ENCODE results near the gene PTBP1.
A peak's percentile ranks its signal among the peaks of the same experiment; 100 is the strongest.

PTBP1 gene

DNA sequence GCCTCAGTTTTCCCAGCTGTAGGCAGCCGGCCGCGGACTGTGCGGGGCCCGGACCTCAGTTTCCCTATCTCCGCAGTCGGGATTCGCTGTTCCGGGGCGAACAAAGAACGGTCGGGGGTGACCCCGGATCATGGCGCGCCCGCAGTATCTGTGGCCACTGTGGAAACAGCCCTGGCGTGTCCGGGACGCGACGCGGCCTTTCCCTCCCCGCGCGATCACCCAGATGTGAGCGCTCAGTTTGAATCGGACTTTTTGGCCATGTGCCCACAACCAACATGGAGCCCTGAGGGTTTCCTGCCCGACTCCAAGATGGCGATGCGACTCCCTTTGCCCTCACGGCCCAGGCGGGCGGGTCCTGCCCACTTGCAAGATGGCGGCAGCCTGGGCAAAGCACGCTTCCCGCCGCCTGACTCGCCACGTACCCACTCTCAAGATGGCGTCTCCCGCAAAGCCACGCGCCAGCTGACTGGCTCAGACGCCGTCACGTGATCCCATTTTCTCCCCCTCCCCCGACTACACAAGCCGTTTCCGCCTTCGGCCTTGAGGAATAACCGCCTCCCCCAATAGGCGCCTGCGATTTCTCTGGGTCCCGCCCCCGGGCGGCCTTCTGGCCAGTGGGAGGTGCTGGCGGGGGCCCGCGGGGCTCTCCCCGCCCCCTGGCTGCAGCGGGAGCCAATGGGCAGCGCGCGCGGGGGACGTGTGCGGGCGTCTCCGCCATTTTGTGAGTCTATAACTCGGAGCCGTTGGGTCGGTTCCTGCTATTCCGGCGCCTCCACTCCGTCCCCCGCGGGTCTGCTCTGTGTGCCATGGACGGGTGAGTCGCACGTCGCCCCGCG is at the start of gene PTBP1:
Gene PTBP1 (plus strand): TSS at position 761 of the 836 bp plus-strand sequence. CDS start 46 bp downstream, at position 807.
- DNase-seq = peak; percentile 99

DNA sequence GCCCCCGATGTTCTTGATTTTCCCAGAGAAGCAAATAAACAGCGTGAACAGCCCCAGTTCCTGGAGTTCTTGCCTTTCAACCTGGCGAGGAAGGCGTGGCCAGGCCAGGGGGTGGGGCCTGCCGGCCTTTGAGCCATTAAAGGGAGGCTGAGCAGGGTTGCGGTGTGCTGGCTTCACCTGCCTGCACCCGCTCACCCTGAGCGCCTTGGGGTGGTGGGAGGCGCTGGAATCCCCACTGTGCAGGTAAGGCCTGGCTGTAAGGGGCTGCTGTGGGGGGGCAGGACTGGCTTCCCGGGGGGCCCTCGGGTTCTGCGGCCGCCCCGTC is 49.0 kb upstream of the PTBP1 start:
- no peak for DNase-seq

DNA sequence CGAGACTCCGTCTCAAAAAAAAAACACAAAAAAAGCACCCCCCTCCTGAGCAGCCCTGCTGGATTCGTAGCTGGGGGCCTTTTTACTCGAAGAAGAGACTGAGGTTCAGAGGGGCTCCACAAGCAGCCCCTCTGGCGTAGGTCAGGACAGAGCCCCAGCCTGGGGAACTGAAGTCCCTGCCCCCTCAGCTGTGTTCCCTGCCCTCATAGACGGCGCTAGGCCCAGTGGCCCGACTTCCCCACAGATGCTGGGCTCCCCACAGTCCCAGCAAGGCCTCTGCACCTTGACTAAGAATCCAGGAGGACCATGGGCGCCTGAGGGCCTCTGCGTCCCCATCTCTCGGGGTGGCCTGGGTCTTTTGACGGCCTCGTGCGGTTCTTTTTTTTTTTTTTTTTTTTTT is 47.4 kb upstream of the PTBP1 start:
- DNase-seq = no peak

DNA sequence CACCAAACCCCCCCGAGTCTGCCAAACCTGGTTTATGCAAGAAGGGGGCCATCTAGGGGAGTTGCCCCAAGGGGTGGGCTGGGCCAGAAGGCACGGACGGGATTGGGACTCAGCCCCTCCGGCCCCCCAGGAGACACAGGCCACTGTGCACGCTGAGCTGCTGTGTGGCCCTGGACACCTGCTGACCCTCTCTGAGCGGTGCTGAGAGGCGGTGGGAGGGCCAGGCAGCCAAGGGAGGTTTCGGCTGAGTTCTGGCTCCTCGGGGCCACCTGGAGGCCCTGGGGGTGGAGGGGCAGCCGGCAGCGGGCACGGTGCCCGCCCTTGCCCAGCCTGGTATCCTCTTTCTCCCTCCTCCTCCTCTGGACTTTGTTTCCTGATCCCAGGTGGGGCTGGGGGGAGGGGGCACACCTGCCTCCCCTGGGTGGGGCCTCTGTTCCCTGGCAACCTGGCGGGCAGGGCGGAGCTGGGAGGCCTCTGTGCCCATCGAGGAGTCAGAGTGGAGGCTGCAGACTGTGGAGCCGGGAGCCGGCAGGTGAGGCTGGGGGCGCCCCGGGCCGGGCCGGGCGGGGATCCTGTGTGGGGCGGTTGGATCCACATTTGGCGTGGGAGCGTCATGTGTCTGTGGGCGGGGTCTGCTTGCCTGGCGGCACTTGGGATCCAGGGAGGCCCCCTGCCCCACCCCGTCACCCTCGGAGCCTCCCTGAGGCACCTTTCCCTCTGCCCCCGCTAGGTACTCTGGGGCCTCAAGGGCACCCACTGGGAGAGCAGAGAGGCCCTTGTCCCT is 46.4 kb upstream of the PTBP1 start, which contains the start of gene MISP:
Gene MISP (plus strand): TSS at position 473 of the 784 bp plus-strand sequence. CDS start 5,835 bp downstream, outside the sequence.
- DNase-seq = no peak

DNA sequence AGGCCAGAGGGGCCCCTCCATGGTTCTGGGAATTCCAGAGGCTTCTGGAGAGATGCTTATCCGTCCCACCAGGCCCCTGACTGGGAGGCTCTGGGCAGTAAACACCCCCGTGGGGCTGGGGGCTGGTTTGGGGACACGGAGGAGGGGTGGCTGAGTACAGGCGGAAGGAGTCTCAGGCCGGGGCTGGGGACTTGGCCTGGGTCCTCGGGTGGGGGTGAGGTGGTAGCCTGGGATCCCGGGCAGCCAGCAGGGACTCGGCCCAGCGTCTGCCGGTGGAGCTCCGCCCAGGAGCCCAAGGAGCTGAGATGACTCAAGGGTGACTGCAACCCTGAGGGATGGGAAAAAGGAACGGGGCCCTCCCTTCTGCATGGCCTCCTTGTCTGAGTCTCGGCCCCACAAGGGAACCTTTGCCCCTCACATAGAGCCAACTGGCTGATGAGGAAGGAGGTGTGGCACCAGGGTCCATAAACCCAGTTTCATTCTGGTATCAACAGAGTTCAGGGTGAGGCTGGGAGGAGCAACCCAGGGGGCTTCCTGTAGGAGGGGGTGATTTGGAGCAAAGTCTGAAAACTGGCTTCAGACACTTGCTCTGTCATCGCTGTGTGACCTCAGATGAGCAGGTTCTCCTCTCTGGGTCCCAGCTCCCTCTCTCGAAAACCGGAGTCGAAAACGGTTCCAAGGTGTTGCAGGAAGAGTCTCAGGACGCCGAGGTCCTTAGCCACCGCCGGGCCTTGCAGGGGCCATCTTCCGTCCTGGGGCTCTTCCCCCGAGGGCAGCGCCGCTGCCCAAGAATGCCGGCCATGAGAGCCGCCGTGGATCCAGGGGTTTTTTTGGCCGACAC is 45.5 kb upstream of the PTBP1 start:
- no peak for DNase-seq

DNA sequence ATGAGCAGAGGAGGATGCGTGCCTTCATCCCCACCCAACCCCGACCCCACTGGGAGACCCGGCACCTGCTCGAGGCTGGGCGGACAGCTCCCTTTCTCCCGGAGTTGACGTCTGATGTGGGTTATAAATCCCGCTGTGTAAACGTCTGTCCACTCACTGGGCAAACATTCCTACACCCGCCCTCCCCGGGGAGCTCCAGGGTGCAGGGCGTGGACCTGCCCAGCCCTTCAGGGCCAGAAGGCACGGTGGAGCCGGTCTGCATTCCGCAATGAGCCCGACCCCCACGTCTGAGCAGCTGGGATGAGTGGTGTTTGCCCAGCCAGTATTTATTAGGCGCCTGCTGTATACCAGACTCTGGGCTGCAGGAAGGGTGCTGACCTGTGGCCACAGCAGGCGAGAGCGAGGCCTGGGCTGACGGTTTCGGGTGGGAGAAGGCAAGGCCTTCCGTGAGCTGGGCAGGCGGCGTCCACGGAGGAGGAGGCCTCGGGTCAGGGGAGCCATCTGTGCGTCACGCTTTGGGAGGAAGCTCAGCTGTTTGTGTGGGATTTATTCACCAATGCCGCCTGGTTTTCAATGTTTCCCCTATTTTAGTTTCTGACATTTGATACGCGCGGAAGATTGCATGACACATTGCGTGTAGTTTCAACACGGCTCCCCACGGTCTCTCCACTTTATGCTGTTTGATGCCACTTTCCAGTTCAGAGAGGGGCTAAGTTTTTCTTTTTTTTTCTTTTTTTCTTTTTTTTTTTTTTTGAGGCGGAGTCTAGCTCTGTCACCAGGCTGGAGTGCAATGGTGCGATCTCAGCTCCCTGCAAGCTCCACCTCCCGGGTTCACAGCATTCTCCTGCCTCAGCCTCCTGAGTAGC is 44.4 kb upstream of the PTBP1 start:
- DNase-seq = no peak

DNA sequence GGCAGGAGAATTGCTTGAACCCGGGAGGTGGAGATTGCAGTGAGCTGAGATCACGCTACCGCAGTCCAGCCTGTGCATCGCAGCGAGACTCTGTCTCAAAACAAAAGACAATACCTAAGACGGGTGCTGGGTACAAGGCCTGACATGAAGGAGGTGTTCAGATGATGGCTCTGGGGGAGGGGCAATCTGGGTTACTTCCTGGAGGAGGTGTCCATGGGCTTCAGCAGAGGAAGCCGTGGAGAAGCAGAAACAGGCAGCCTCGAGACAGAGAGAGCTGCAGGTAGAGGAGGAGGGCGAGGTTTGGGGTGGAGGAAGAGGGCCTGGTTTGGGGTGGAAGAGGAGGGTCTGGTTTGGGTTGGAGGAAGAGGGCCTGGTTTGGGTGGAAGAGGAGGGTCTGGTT is 42.7 kb upstream of the PTBP1 start:
- DNase-seq = no peak

DNA sequence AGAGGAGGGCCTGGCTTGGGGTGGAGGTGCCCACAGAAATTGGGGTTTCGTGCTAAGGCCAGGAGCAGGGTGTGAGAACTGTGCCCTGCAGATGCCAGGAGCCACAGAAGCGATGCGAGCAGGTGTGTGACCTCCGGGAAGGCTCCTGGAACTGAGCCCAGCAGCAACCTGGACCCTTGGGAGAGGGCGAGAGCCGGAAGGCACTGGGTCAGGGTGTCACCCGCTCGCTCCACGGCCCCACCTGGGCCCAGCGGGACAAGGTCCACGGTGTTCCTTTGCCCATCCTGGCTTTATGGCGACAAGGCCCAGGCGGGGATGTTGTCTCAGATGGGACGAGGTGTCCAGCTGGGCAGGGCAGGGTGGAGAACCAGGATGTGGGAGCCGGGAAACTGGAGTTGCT is 42.2 kb upstream of the PTBP1 start:
- no peak for DNase-seq

DNA sequence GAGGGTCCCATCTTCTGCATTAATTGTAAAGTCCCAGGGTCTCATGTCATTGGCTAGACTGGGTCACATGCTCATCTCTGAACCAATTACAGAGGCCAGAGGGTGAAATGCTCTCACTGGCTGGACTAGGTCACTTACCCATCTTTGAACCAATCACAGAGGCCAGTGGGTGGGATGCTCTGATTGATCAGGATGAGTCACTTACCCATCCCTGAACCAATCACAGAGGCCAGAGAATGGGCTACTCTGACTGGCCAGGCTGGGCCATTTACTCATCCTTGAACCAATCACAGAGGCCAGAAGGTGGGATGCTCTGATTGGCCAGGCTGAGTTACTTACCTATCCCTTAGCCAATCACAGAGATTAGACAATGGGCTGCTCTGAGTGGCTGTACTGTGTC is 41.0 kb upstream of the PTBP1 start:
- DNase-seq = no peak

DNA sequence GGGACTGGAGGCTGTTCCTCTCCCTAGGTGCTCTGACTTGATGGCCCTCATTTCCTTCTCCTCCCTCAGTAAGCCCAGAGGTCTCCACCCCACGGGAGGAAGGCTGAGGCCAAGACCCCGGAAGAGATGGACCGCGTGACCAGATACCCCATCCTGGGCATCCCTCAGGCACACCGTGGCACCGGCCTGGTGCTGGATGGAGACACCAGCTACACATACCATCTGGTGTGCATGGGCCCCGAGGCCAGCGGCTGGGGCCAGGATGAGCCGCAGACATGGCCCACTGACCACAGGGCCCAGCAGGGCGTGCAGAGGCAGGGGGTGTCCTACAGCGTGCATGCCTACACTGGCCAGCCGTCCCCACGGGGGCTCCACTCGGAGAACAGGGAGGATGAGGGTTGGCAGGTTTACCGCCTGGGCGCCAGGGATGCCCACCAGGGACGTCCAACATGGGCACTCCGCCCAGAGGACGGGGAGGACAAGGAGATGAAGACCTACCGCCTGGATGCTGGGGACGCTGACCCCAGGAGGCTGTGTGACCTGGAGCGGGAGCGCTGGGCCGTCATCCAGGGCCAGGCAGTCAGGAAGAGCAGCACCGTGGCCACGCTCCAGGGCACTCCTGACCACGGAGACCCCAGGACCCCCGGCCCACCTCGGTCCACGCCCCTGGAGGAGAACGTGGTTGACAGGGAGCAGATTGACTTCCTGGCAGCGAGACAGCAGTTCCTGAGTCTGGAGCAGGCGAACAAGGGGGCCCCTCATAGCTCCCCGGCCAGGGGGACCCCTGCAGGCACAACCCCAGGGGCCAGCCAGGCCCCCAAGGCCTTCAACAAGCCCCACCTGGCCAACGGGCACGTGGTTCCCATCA is 40.2 kb upstream of the PTBP1 start:
- no peak for DNase-seq

DNA sequence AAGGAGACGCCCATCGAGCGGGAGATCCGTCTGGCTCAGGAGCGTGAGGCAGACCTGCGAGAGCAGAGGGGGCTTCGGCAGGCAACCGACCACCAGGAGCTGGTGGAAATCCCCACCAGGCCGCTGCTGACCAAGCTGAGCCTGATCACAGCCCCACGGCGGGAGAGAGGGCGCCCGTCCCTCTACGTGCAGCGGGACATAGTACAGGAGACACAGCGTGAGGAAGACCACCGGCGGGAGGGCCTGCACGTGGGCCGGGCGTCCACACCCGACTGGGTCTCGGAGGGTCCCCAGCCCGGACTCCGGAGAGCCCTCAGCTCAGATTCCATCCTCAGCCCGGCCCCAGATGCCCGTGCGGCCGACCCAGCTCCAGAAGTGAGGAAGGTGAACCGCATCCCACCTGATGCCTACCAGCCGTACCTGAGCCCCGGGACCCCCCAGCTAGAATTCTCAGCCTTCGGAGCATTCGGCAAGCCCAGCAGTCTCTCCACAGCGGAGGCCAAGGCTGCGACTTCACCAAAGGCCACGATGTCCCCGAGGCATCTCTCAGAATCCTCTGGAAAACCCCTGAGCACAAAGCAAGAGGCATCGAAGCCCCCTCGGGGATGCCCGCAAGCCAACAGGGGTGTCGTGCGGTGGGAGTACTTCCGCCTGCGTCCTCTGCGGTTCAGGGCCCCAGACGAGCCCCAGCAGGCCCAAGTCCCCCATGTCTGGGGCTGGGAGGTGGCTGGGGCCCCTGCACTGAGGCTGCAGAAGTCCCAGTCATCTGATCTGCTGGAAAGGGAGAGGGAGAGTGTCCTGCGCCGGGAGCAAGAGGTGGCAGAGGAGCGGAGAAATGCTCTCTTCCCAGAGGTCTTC is 39.2 kb upstream of the PTBP1 start:
- DNase-seq = no peak

DNA sequence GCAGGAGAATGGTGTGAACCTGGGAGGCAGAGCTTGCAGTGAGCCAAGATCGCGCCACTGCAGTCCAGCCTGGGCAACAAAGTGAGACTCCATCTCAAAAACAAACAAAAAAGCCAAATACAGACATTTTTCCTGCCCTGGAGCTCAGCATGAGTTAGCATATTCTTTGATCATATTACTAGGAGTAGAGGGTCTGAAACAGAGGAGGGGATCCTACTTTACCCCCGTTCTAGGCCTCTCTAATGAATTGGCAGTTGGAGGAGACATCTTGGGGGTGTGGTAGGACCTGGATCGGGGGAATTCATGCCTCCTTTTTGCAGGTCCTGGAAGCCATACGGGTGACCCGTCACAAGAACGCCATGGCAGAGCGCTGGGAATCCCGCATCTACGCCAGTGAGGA is 34.1 kb upstream of the PTBP1 start:
- no peak for DNase-seq

DNA sequence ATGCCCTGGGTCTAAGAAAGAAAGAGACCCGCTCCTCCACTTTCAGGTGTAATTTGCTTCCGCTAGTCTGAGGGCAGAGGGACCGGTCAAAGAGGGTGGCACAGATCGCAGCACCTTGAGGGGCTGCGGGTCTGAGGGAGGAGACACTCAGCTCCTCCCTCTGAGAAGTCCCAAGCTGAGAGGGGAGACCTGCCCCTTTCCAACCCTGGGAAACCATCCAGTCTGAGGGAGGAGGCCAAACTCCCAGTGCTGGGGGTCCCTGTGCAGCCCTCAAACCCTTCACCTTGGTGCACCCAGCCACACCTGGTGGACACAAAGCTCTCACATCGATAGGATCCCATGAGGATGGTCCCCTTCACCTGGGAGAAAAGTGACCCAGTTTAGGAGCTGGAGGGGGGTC is 33.4 kb upstream of the PTBP1 start:
- DNase-seq = no peak

DNA sequence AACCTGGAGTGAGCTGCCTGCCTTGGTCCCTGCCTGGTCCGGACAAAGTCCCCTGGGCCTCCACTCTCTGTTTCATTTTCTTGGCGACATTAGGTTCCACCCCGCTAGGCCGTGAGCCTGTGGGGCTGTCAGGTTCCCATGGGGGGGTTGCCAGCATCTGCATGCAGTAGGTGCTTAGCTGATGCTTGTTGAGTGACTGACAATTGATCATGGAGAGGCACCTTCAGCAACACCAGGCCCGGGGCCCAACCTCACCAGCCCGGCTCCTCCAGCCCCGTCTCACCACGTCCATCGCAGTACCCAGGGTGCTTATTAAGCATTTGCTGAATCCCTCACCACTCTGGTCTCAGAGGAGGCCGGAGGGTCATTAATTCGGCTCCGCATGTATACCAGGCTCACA is 33.0 kb upstream of the PTBP1 start:
- DNase-seq = no peak

DNA sequence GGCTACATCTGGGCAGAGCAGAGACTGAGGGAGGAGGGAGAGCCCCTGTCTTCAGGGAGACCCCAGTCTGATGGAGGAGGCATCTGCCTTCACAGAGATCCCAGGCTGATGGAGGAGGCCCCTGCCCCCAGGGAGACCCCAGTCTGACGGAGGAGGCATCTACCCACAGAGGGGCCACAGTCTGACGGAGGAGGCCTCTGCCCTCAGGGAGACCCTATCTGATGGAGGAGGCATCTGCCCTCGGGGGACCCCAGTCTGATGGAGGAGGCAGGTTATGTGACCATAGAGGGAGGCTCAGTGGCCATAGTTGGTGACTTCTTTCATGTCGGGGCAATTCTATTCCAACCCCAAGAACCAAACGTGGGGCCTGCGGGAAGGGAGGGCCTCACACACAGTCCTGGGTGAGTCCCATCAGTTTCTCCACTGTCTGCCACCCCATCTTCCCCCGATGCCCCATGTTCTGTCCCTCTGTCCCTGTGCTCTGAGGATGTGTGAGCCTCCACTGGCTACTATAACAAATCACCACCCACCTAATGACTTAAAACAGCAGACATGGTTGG is 32.0 kb upstream of the PTBP1 start:
- no peak for DNase-seq

DNA sequence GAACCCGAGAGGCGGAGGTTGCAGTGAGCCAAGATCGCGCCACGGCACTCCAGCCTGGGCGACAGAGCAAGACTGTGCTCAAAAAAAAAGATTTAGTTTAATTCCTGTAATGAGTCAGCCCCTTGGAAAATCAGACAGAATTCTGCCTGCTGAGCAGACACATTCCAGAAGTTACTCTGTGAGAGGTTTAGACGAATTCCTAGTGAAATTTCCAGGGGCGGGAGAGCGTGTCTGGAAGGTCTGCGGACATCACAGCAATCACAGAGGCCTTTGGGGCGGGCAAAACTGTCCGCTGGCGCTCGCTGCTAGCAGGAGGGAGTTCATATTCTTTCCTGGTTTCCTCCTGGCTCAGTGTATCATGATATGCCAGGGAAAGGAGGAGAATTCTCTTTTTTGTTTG is 28.8 kb upstream of the PTBP1 start:
- DNase-seq = no peak

DNA sequence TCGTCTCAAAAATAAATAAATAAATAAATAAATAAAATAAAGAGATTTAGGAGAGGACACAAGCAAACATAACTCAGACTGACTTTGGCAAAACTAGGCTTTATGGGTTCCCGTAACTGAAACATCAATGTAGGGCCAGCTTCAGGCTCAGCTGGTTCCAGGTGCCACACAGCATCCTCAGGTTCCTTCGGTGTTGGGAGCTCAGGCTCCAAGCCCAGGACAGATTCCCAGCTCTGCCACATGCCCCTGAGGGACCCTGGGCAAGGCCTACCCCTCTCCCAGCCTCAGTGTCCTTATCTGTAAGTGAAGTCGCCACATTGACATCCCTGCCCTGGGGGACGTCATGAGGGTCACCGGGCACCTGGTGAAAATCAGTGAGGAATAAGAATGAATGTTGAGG is 27.6 kb upstream of the PTBP1 start:
- DNase-seq = no peak

DNA sequence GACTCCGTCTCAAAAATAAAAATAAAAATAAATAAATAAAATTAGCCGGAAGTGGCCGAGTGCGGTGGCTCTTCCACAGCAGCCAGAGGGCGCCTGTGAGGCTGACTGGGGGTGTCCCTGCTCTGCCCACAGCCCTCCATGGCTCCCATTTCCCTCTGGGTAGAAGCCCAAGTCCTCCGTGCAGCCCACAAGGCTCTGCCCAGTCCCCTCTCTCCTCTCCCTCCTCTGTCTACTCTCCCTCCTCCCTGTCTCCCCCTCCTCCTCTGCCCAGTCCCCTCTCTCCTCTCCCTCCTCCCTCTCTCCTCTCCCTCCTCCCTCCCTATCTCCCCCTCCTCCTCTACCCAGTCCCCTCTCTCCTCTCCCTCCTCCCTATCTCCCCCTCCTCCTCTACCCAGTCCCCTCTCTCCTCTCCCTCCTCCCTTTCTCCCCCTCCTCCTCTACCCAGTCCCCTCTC is 25.9 kb upstream of the PTBP1 start:
- DNase-seq = peak; percentile 30

DNA sequence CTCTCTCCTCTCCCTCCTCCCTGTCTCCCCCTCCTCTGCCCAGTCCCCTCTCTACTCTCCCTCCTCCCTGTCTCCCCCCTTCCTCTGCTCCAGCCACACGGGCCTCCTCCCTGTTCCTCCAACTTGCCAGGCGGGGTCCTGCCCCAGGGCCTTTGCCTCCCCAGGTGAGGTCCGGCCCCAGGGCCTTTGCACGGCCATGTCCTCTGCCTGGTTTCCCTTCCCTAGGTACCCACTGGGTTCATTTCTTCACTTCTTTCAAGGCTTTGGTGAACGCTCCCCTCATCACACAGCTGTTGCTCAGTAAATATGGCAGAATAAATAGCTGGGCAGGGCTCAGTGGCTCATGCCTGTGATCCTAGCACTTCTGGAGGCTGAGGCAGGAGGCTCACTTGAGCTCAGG is 25.2 kb upstream of the PTBP1 start:
- no peak for DNase-seq

Data from CD4-positive, alpha-beta T cell treated with Interleukin-17A for 4 hours (primary cell).